A673 (cell line): ENCODE measurements around the gene UPF3B.
"Not testable (repeated sequence)": the region's sequence is repeated elsewhere in the genome, so short reads cannot be mapped to it uniquely, and the experiment has no call there.

Experiments
- EZH2 ChIP-seq: fragments of 200-600 bp; sonication (generic); IDR thresholded peaks from 2 replicates; pipeline ENCODE4 v1.6.1; 2017; ENCODE audit warnings: borderline replicate concordance, low read depth, mild to moderate bottlenecking, mixed read lengths, antibody characterized with exemption, low read length; ENCODE audit not compliant: poor library complexity, severe bottlenecking
- TF ChIP-seq, protein P1 (sequence below): fragments of 300-800, 200-600 bp; sonication (generic); conservative IDR thresholded peaks from 2 replicates; pipeline ENCODE4 v1.5.1; 2017; ENCODE audit warnings: low read depth, mild to moderate bottlenecking, antibody characterized with exemption, low read length, moderate library complexity, mixed read lengths

GRCh38 chrX:119821703-119822102, 31.1 kb downstream of the UPF3B start:
- TF ChIP-seq, protein P1, sequence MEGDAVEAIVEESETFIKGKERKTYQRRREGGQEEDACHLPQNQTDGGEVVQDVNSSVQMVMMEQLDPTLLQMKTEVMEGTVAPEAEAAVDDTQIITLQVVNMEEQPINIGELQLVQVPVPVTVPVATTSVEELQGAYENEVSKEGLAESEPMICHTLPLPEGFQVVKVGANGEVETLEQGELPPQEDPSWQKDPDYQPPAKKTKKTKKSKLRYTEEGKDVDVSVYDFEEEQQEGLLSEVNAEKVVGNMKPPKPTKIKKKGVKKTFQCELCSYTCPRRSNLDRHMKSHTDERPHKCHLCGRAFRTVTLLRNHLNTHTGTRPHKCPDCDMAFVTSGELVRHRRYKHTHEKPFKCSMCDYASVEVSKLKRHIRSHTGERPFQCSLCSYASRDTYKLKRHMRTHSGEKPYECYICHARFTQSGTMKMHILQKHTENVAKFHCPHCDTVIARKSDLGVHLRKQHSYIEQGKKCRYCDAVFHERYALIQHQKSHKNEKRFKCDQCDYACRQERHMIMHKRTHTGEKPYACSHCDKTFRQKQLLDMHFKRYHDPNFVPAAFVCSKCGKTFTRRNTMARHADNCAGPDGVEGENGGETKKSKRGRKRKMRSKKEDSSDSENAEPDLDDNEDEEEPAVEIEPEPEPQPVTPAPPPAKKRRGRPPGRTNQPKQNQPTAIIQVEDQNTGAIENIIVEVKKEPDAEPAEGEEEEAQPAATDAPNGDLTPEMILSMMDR = not testable (repeated sequence)
- not testable (repeated sequence) for TF ChIP-seq EZH2
